Measurements from ENCODE around the gene C1orf226. TPM values are rescaled to one million over a fixed set of nuclear protein-coding genes. Genes with fewer than 3 reads are reported as not detected.

Gene C1orf226
- total and polyA plus RNA-seq, 2 donors: 0.14 to 1.1 TPM

- Histone ChIP-seq H3K9me3 (ENCODE audit: control insufficient read depth in 2 of 2, insufficient read depth in 1 of 2, low read length in 1 of 2) (no peaks in the 10 kb centered on the region), H3K36me3 (ENCODE audit: control insufficient read depth in 2 of 2, insufficient read depth in 2 of 2, low read length in 1 of 2) (no peaks in the 10 kb centered on the region), H3K4me1 (ENCODE audit: control insufficient read depth in 2 of 2, insufficient read depth in 2 of 2, low read length in 2 of 2) (peaks cover 7 to 11% of the 10 kb centered on the region in 2 donors), H3K27me3 (ENCODE audit: control insufficient read depth in 2 of 2, insufficient read depth in 1 of 2, low read length in 1 of 2) (no peaks in the 10 kb centered on the region), H3K4me3 (ENCODE audit: low read length in 2 of 2) (no peak overlapping the region), H3K27ac (ENCODE audit: low read depth in 1 of 2, low read length in 1 of 2) (no peak overlapping the region)
- no peak for DNase-seq (ENCODE audit: low read depth in 6 of 9, low spot score in 9 of 9)
- WGBS: 84% methylated on average over 8 of the region's 8 CpGs
Observed at GRCh38 chr1:162386292-162387225, 5.0 kb downstream of the C1orf226 start.

GRCh38 chr1:162387226-162388082, 5.9 kb downstream of the C1orf226 start:
- H3K4me3 ChIP-seq (ENCODE audit: low read length in 2 of 2): no peak overlapping the region
- H3K27me3 ChIP-seq (ENCODE audit: control insufficient read depth in 2 of 2, insufficient read depth in 1 of 2, low read length in 1 of 2): no peaks in the 10 kb centered on the region
- H3K9me3 ChIP-seq (ENCODE audit: control insufficient read depth in 2 of 2, insufficient read depth in 1 of 2, low read length in 1 of 2): no peaks in the 10 kb centered on the region
- 93% methylated on average over 20 of the region's 20 CpGs for WGBS
- no peaks in the 10 kb centered on the region for H3K36me3 ChIP-seq (ENCODE audit: control insufficient read depth in 2 of 2, insufficient read depth in 2 of 2, low read length in 1 of 2)
- H3K4me1 ChIP-seq (ENCODE audit: control insufficient read depth in 2 of 2, insufficient read depth in 2 of 2, low read length in 2 of 2): peaks cover 7 to 11% of the 10 kb centered on the region in 2 donors
- H3K27ac ChIP-seq (ENCODE audit: low read depth in 1 of 2, low read length in 1 of 2): no peak overlapping the region
- no peak for DNase-seq (ENCODE audit: low read depth in 6 of 9, low spot score in 9 of 9)

- no peak overlapping the region for H3K27ac ChIP-seq (ENCODE audit: low read depth in 1 of 2, low read length in 1 of 2)
- WGBS: 87% methylated on average over 8 of the region's 8 CpGs
Observed at GRCh38 chr1:162388083-162388594, 6.6 kb downstream of the C1orf226 start.

GRCh38 chr1:162388615-162389014, 7.1 kb downstream of the C1orf226 start:
- no peak for DNase-seq (ENCODE audit: low read depth in 6 of 9, low spot score in 9 of 9)
- Histone ChIP-seq H3K27me3 (ENCODE audit: control insufficient read depth in 2 of 2, insufficient read depth in 1 of 2, low read length in 1 of 2) (no peaks in the 10 kb centered on the region), H3K9me3 (ENCODE audit: control insufficient read depth in 2 of 2, insufficient read depth in 1 of 2, low read length in 1 of 2) (no peaks in the 10 kb centered on the region), H3K36me3 (ENCODE audit: control insufficient read depth in 2 of 2, insufficient read depth in 2 of 2, low read length in 1 of 2) (no peaks in the 10 kb centered on the region), H3K27ac (ENCODE audit: low read depth in 1 of 2, low read length in 1 of 2) (no peak overlapping the region), H3K4me1 (ENCODE audit: control insufficient read depth in 2 of 2, insufficient read depth in 2 of 2, low read length in 2 of 2) (peaks cover 7 to 11% of the 10 kb centered on the region in 2 donors), H3K4me3 (ENCODE audit: low read length in 2 of 2) (no peak overlapping the region)
- WGBS: 97% methylated on average over 5 of the region's 5 CpGs

More at GRCh38 chr1:162388083-162388594, 6.6 kb downstream of the C1orf226 start:
- no peaks in the 10 kb centered on the region for H3K9me3 ChIP-seq (ENCODE audit: control insufficient read depth in 2 of 2, insufficient read depth in 1 of 2, low read length in 1 of 2)
- H3K36me3 ChIP-seq (ENCODE audit: control insufficient read depth in 2 of 2, insufficient read depth in 2 of 2, low read length in 1 of 2): no peaks in the 10 kb centered on the region
- H3K27me3 ChIP-seq (ENCODE audit: control insufficient read depth in 2 of 2, insufficient read depth in 1 of 2, low read length in 1 of 2): no peaks in the 10 kb centered on the region
- no peak for DNase-seq (ENCODE audit: low read depth in 6 of 9, low spot score in 9 of 9)
- peaks cover 7 to 11% of the 10 kb centered on the region in 2 donors for H3K4me1 ChIP-seq (ENCODE audit: control insufficient read depth in 2 of 2, insufficient read depth in 2 of 2, low read length in 2 of 2)
- H3K4me3 ChIP-seq (ENCODE audit: low read length in 2 of 2): no peak overlapping the region

- Histone ChIP-seq H3K9me3 (ENCODE audit: control insufficient read depth in 2 of 2, insufficient read depth in 1 of 2, low read length in 1 of 2) (no peaks in the 10 kb centered on the region), H3K36me3 (ENCODE audit: control insufficient read depth in 2 of 2, insufficient read depth in 2 of 2, low read length in 1 of 2) (no peaks in the 10 kb centered on the region), H3K27me3 (ENCODE audit: control insufficient read depth in 2 of 2, insufficient read depth in 1 of 2, low read length in 1 of 2) (no peaks in the 10 kb centered on the region), H3K27ac (ENCODE audit: low read depth in 1 of 2, low read length in 1 of 2) (no peak overlapping the region), H3K4me1 (ENCODE audit: control insufficient read depth in 2 of 2, insufficient read depth in 2 of 2, low read length in 2 of 2) (peaks cover 7 to 11% of the 10 kb centered on the region in 2 donors), H3K4me3 (ENCODE audit: low read length in 2 of 2) (no peak overlapping the region)
- 18% methylated on average over 11 of the region's 11 CpGs for WGBS
- peak in 2 of 9 donors; percentile 12 to 56 for DNase-seq (ENCODE audit: low read depth in 6 of 9, low spot score in 9 of 9)
Observed at GRCh38 chr1:162389021-162389818, 7.7 kb downstream of the C1orf226 start.

- Histone ChIP-seq H3K9me3 (ENCODE audit: control insufficient read depth in 2 of 2, insufficient read depth in 1 of 2, low read length in 1 of 2) (no peaks in the 10 kb centered on the region), H3K4me3 (ENCODE audit: low read length in 2 of 2) (no peak overlapping the region), H3K4me1 (ENCODE audit: control insufficient read depth in 2 of 2, insufficient read depth in 2 of 2, low read length in 2 of 2) (peaks cover 7 to 11% of the 10 kb centered on the region in 2 donors), H3K27ac (ENCODE audit: low read depth in 1 of 2, low read length in 1 of 2) (no peak overlapping the region), H3K27me3 (ENCODE audit: control insufficient read depth in 2 of 2, insufficient read depth in 1 of 2, low read length in 1 of 2) (no peaks in the 10 kb centered on the region), H3K36me3 (ENCODE audit: control insufficient read depth in 2 of 2, insufficient read depth in 2 of 2, low read length in 1 of 2) (no peaks in the 10 kb centered on the region)
- WGBS: 77% methylated on average over 9 of the region's 9 CpGs
- no peak for DNase-seq (ENCODE audit: low read depth in 6 of 9, low spot score in 9 of 9)
Observed at GRCh38 chr1:162389971-162390370, 8.4 kb downstream of the C1orf226 start.

- no peak for DNase-seq (ENCODE audit: low read depth in 6 of 9, low spot score in 9 of 9)
- H3K27ac ChIP-seq (ENCODE audit: low read depth in 1 of 2, low read length in 1 of 2): no peak overlapping the region
- 84% methylated on average over 15 of the region's 15 CpGs for WGBS
Observed at GRCh38 chr1:162390396-162391185, 9.1 kb downstream of the C1orf226 start.

More at GRCh38 chr1:162390396-162391185, 9.1 kb downstream of the C1orf226 start:
- no peaks in the 10 kb centered on the region for H3K9me3 ChIP-seq (ENCODE audit: control insufficient read depth in 2 of 2, insufficient read depth in 1 of 2, low read length in 1 of 2)
- no peaks in the 10 kb centered on the region for H3K27me3 ChIP-seq (ENCODE audit: control insufficient read depth in 2 of 2, insufficient read depth in 1 of 2, low read length in 1 of 2)
- H3K4me1 ChIP-seq (ENCODE audit: control insufficient read depth in 2 of 2, insufficient read depth in 2 of 2, low read length in 2 of 2): peaks cover 7 to 11% of the 10 kb centered on the region in 2 donors
- no peak overlapping the region for H3K4me3 ChIP-seq (ENCODE audit: low read length in 2 of 2)
- no peaks in the 10 kb centered on the region for H3K36me3 ChIP-seq (ENCODE audit: control insufficient read depth in 2 of 2, insufficient read depth in 2 of 2, low read length in 1 of 2)

Measured in thymus (tissue), 11 donors.